Measurements from ENCODE around the gene ABL1.

ABL1 gene

DNA sequence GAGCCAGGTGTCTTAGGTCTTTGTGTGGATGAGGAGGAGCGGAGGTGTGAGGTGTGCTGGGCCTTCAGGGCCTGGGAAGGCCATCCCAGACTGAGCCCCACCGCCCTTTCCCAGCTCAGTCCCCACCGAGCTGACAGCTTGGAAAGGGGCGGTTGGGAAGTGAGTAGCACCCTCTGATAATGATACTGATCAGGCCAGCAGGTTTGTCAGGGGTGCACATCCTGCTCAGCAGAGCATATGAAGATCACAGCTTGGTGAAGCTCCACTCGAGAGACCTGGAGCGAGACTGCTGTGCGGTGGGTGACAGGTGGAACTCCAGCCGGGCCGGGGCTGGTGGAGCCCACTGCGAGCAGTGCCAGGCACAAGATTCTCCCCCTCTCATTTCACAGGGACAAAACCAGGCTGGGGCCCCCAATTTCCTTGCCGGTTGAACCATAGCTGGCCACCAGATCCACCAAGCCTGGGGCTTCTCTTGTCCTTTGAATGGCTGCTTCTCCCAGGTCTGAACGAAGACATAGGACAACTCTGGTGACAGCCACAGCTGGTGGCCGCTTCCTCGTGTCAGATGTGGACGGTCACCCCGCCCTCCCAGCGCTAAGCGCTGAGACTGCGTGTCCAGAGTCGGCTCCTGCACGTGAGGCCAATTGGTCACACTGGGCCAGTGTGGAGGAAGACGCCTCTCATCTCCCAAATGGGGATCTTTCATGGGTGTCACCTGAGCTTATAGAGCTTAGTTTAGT, 53.3 kb downstream of the ABL1 start:
- no peak for DNase-seq (ENCODE audit: low read depth in 1 of 2, low spot score in 1 of 2)

DNA sequence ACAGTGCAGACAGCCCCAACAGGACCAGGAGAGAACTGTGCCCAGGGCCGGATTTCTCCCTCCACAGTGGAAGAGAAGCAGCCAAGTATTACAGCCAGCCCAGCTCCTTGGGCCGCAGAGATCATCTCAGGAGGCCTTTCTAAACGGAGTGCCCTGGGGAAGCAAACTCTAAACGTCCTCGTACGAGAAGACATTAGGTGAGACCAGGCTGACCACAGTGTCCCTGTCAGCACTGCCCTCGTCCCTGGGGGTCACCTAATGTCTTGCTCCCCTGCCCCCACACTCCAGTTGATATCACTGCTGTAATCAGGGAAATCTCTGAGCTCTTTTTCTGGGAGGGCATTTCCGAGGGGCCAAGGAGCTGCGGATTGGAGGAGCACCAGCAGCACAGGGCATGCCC, 55.1 kb downstream of the ABL1 start:
- DNase-seq (ENCODE audit: low read depth in 1 of 2, low spot score in 1 of 2), result no peak

DNA sequence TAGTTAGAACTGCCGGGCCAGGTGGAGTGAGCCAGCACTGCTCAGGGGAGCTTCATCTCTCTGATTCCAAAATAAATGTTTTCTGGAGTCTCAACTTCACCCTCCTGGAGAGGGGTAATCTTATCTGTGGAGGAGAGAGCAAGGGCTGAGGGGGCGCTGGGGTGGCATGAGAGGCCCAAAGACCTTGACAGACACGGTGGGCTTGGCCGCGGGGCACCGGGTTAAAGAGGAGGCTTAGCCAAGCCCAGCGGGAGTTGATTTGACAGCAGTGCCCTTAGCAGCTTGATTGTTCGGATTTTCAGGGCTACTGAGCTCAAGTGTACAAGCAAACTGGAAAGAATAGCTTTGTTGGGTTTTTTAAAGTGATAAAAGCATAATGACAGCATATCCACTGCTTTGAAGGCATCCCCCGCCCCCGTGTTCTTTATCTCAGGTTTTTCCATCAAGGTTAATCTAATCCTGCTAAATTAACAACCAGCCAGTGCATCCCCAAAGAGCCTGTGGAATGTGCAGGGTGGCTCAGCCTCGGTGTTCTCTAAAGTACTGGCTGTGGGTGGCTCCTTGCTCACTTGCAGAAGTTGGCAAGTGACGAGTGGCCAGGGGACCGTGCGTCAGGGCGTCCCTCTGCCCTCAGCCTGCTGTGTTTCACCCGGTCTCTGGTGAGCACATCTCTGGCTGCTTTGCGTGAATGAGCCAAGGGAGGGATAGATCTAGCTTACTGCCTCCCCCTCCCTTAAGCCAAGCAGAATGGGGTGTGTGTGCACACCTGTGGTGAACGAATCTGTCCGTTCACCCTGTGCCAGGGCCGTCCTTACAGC, 56.0 kb downstream of the ABL1 start:
- DNase-seq (ENCODE audit: low read depth in 1 of 2, low spot score in 1 of 2), result no peak

DNA sequence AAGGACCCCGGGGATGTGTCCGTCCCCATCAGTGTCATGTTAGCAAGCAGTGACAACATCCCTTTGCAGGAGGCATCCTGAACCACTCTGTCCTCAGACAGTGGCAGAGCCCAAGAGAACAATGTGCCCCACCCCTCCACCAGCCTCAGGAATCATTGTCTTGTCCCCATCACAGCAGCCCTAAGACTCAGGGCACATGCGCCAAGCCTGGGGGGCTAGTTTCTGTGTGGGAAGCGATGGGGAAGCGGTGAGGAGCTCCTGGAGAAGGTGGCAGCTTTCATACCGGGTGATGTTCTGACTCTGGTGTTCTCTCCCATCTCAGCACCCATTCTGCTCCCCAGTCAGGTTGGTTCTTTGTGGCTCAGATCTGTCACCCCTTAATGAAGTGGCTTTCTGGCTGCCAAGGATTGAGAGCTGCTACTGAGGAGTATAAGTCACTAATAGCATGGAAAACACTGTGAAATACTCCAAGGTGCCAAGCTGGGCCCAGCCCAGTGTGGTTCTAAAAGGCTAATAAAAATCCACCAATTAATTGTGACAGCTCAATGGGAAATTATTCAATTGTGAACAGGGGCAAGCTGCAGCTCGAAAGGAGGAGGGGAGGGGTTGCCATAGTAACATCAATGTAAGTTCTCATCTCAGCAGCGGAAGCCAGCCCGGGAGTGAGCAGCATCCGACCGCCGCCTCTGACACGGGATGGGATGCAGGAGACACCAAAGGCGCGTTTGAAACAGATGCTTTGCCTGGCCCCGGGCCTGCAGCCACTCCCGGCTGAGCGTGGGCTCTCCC, 56.8 kb downstream of the ABL1 start:
- DNase-seq (ENCODE audit: low read depth in 1 of 2, low spot score in 1 of 2), result no peak

DNA sequence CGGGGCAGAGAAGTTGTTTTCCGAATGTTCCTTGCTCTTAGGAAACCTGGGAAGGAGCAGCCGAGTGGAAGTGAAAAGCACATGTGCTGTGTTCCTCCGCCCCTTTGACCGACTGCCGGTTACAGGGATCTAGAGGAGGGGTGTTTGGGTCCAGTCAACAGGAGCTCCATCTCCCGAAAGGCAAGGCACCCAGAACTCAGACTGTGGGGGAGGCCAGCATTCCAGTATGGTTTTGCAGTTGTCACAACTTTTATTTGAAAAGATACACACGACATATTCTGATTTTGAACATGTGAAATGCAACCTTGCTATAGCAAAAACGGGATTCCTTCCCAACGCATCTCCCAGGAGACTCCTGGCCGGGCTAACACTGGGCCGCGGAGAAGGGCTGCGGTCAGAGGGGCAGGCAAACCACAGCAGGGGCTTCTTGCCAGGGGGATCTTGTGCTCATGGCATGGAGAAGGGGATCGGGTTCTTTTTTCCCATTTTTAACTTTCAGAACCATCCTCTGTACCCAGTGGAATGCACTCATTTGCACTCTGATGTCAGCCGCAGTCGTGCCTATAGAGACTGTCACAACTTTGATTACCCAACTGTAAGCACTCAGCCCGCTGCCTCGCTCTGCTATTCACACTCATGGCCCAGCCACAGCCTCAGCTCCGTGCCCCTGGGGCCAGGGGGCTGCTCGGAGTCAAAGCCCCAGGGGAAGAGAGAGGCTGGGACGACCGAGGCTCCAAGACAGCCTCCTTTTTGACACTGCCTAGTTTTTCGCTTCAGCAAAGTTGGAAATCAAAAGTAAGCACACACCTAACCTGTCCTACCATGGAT, 57.6 kb downstream of the ABL1 start:
- no peak for DNase-seq (ENCODE audit: low read depth in 1 of 2, low spot score in 1 of 2)

DNA sequence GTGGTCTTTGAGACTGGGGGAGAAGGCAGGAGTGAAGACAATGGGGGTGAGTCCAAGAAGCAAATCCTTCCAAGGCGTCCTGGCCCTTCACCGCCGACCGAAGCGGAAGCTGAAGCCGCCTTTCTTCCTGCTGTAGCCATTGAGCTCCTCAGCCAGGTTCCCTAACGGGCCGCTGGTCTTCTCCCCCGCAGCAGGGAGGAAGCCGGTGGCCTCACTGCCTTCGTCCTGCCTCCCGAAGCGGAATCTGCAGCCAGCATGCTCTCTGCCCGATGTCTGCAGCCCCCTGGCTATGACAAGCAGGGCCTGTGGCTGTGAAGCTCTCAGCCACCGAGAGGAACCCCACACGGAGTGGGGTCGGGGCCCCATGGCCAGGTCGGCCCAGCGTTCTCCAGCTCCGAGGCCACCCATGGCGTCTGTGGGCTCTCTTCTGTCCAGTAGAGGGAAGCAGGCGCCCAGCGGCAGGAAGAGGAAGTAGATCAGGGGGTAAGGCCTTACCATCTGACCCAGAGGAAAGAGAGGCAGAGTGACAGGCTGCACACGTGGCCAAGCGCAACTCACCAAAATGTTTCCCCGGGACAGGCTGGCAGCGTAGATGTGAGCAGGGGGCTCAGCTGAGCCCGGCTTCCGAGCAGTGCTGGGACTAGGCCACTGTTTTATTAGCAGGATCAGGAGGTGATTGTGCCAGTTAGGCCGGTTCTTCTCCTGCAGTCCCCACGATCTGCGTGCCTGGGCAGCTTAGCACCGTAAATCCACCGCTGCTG, 58.5 kb downstream of the ABL1 start:
- no peak for DNase-seq (ENCODE audit: low read depth in 1 of 2, low spot score in 1 of 2)

DNA sequence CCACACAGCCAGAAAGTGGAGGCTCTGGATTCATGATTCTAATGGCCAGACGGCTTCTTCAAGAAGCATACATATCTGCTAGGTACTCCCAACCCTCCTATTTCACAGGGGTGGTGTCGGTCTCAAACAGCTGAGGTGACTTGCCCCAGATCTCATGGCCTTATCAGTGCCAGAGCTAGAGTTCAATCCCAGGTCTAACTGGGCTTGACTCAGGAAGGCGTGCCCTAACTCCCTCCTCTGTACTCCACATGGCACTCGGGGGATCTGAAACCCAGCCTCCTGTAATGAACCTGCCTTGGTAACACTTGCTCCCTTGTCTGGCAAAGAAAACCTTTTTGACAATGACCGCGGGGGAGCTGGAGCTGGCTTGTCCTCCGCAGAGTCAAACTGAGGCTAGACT, 59.5 kb downstream of the ABL1 start:
- no peak for DNase-seq (ENCODE audit: low read depth in 1 of 2, low spot score in 1 of 2)

DNA sequence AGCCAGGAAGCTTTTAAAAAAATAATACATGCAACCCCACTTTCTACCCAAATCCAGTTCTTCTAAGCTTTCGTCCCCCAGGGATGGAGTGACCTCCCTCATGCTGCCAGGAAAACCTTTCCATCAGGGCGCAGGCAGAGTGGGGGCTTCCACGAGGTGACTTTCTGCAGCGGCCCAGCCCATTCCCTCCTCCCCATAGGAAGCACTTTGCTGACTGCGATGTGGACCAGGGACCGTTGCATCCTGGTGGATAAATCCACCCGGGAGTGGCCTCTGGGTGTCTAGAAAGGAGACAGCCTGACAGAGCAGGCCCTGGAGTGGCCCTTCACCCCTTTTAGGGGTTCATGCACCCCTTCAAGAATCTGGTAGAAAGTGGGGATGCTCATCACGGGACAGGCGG, 60.0 kb downstream of the ABL1 start:
- DNase-seq (ENCODE audit: low read depth in 1 of 2, low spot score in 1 of 2), result no peak

DNA sequence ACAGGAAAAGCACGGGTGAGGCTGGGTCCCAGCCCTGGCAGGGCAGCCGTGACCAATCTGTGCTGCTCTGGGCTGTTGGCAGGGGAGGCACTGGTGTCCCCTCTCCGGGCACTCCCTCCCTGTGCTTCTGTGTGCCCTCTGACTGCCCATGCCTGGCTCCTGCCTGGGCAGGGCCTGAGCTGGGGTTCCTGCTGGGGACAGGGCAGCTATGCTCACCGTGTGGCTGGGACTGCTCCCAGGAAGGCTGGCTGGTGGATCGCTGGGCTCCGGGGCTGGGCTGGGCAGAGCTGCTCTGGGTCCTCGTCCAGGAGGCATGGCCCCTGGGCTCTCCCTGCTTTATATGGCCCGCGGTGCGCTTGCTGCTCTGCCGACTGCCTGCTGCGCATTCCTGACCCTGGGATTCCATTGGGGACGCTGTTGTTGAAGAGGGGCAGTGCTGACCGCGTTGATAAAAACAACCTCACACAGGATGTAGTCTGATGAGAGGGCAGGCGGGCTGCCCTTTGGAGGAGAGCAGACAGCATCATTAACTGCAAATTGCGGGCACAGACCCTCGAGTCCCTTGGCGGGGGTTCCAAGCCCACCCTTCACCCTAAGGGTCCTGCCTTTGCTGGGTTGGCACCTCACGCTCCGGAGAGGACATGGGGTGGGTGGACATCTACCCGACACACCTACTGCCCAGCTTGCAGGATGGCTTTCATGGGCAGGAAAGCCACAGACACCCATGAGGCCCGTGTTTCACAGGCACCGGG, 60.6 kb downstream of the ABL1 start:
- no peak for DNase-seq (ENCODE audit: low read depth in 1 of 2, low spot score in 1 of 2)

DNA sequence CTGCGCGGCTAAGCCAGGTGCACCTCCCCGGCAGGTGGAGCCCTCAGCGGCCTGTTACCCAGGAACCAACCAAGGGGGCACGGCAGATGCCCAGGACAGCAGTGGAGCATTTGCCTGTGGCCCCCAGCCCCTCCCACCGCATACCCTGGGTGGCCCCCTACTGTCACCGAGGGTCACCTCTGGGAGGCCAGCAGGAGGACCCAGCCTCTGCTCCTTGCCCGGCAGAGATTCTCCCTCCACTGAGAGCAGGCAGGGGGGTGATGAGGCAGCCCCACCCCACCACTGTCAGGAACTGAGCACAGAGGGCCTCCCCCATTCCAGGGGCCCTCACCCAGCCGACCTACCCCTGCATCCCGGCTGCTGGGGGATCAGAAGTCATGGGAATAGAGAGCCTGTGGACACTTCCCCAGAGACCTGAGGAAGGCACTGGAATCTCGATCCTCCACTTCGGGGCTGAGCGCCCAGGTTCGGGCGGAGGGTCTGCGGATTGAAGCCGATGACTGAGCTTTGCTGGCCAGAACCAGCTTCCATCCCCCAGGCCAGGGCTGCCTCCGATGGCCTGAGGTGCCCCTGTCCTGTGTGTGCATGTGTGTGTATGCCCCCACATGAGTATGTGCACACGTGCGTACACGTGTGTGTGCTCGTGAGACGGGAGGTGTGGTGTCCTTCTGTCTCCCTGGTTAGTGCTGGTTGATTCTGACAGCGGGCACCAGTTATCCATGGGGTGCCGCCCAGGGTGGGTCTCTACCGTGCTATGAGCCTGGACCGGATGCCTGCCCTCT, 61.4 kb downstream of the ABL1 start, which contains the start of gene QRFP:
Gene QRFP, minus strand, starts transcription at position 580 of the 782 bp plus-strand sequence. CDS start 2,974 bp downstream, outside the sequence.
- DNase-seq (ENCODE audit: low read depth in 1 of 2, low spot score in 1 of 2), result no peak

DNA sequence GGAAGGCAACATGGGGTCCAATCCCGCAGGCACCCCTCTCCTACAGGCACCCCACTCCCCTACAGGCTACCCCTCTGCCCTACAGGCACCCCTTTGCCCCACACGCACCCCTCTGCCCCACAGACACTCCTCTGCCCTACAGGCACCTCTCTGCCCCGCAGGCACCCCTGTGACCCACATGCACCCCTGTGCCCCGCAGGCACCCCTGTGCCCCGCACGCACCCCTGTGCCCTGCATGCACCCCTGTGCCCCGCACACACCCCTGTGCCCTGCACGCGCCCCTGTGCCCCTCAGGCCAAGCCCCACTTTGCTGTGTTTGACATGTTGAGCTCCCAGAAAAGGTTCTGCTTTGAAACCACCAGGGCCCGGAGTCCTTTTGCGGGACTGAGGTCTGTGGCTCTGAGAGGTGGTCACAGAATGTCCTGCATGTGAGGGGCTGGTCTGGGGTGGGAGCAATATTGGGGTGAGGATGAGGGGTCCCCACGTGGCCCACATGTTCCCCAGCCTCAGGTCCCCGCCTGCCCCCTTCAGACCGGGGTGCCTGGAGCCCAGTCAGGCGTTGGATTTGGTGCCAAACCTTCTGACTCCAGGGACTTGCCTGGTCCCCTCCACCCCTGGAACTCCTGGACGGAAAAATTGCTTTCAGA, 62.2 kb downstream of the ABL1 start:
- no peak for DNase-seq (ENCODE audit: low read depth in 1 of 2, low spot score in 1 of 2)

DNA sequence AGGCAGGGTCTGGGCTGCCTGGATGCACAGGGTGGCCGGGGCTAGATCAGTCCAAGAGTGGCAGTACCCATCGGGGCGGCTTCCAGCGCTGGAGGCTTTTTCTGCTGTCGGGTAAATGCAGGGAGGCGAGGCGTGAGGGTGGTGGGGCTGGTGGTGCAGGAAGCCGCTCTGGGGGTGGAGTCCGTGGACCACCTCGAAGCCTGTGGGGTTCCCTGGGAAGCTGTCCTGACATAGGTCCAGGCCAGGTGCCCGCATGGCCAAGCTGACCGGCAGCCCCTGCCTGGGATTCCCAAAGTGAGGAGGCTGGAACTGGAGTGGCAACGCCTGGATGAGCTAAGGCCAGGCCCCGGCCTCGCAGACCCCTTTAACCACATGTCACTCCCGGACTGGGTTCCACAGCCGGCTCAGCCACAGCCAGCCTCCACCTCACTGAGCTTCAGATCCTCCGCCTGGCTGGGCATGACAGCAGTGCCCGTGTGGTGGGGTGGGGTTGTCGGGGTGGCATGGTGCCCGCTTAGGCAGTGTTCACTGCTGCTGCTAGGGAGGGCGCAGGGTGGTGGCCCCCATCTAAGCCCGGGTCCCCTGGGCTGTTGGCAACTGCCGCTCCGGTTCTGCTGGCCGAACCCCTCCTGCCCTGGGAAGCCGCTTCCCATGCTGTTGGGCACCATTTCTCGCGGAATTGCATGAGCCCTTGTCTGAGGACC, 62.9 kb downstream of the ABL1 start:
- DNase-seq (ENCODE audit: low read depth in 1 of 2, low spot score in 1 of 2), result no peak

DNA sequence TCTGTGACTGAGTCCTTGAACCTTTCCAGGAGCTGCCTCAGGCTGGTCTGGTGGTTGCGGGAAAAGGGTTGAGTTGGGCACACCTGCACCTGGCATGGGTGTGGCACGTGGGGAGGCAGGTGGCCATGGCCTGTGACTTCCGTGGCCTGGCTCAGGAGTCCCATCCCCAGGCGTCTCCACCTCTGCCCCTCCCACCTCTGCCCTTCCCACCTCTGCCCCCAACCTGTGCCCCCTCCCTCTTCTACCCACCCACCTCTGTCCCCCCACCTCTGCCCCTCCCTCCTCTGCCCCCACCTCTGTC, 63.4 kb downstream of the ABL1 start:
- DNase-seq (ENCODE audit: low read depth in 1 of 2, low spot score in 1 of 2), result no peak

DNA sequence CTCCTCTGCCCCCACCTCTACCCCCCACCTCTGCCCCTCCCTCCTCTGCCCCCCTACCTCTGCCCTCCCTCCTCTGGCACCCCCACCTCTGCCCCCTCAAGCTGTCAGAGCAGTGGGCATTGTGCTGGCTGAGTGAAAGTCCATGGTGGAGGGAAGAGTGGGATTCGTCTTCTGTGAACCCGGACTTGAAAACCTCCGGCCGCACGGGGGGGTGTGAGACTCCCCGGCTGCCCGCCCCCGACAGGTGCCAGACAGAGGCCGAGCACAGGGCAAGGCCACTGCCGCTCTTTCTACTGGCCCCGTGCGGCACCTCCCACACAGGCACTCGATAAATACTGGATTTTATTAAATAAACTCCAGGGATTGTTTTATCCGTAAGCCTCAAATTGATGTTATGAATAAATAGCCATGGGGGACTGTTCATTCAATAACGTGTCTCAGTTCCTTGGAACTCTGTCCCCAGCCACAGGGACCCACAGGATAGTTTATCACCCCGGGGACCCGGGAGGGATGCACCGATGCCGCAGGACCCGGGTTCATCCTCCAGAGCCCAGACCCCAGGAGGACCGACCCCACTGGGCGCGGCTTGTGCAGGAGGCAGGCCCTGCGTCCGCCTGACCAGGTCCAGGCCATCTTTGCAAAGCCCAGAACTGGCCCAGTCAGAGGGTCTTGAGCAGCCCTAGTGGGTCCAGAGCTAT, 64.1 kb downstream of the ABL1 start:
- no peak for DNase-seq (ENCODE audit: low read depth in 1 of 2, low spot score in 1 of 2)

DNA sequence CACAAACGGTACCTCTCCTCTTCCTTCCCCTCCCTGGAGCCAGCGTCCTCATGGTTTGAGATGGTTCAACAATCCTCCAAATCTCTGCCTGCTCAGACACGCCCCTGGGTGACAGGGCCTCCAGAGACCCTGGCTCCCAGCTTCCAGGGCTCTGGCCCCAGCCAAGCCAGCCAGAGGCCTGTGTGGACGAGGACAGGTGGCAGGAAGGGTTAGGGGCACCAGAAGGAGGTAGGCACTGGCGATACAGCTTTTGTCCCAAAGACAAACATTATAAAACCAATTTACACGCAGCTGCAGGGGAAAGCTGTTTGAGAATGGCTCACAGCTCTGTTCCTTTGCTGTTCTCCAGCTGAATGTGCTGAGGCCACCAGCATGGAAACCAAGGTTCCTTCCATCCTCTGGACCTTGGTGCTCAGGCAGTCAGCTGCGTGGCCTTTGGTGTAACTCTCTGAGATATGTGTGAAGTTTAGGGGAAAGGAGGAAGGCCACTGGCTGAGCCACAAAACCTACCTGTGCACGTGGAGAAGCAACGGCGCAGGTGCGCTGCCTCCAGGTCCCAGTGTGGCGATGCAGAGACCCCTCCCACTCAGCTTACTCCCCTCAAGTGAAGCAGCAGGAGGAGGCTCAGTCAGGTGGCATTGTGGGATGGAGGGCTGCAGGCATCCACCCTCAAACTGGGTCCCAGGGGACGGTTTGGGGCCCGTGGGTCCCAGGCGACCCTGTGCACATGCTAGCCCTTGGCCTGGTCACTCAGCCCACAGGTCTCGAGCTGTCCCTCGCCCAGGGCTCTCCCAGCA, 65.8 kb downstream of the ABL1 start:
- no peak for DNase-seq (ENCODE audit: low read depth in 1 of 2, low spot score in 1 of 2)

DNA sequence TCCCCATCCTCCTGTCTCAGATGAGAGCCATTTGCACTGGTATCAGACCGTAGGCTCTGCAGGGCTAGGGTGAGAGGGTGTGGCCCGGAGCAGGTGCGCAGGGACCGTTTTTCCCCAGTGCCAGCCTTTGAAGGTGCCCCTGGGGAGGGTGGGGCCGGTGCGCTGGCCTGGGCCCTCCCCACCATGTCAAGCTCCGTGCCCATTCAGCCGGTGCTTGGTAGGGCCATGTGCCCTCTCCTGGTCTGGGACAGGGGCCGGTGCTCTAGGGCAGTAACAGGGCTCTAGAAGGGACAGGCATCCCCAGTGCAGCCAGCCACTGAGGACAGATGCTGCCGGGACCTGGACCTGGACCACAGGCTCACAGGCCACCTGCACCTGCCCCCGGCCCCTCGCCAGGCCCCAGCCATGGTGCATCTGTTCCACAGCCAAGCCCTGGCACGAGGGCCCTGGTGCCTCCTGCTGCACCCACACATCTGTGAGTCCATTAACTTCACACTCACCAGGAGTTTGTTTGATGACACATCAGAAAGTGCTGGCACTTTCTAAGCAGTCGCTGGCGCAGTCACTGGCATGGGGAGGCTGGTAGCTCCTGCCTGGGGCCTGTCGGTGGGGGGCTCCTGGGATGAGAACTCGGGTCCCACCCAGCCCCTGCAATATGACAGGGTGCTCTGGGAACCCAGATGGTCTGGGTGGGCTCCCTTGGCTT, 66.6 kb downstream of the ABL1 start:
- no peak for DNase-seq (ENCODE audit: low read depth in 1 of 2, low spot score in 1 of 2)

All from stimulated activated CD4-positive, alpha-beta T cell treated with anti-CD3 and anti-CD28 coated beads, Interleukin-15, amount 100 ng/mL, for 1 hour (primary cell).